T-helper 1 cell (primary cell): Measurements from ENCODE around the gene KCNS3.

Source experiments
- DNase-seq, 5 donors: peaks; one replicate each; pipeline ENCODE4 v3.0.0-alpha.2; 2012 to 2020

The KCNS3 gene

GRCh38 chr2:17879137-17879912 is 858 bp downstream of the KCNS3 start:
- no peak for DNase-seq

DNA sequence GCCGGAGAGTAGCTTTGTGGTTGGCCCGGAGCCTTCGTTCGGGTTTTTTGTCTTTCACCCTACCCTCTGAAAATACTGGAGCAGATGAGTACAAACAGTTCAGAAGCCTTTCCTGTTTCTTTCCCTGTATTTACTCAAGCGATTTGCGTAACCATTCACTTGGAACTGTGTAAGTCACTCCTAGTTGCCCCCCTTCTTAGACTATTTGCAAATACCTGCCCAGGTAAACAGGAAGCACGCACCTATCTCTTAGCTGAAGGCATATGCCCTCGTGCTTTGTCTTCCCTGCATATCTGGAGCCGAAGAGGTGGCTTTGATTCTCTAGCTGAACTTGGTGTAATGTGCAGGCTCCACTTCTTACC is 1.4 kb downstream of the KCNS3 start:
- DNase-seq, result no peak

GRCh38 chr2:17892770-17893534 is 14.5 kb downstream of the KCNS3 start:
- no peak for DNase-seq

- DNase-seq, result no peak
Measured at GRCh38 chr2:17894005-17894404, 15.5 kb downstream of the KCNS3 start.

- no peak for DNase-seq
Measured at GRCh38 chr2:17894556-17894955, 16.1 kb downstream of the KCNS3 start.

- no peak for DNase-seq
Measured at GRCh38 chr2:17899871-17900270, 21.4 kb downstream of the KCNS3 start.

GRCh38 chr2:17901246-17901645 is 22.8 kb downstream of the KCNS3 start:
- DNase-seq, result no peak

GRCh38 chr2:17910980-17911379 is 32.5 kb downstream of the KCNS3 start:
- DNase-seq, result no peak

DNA sequence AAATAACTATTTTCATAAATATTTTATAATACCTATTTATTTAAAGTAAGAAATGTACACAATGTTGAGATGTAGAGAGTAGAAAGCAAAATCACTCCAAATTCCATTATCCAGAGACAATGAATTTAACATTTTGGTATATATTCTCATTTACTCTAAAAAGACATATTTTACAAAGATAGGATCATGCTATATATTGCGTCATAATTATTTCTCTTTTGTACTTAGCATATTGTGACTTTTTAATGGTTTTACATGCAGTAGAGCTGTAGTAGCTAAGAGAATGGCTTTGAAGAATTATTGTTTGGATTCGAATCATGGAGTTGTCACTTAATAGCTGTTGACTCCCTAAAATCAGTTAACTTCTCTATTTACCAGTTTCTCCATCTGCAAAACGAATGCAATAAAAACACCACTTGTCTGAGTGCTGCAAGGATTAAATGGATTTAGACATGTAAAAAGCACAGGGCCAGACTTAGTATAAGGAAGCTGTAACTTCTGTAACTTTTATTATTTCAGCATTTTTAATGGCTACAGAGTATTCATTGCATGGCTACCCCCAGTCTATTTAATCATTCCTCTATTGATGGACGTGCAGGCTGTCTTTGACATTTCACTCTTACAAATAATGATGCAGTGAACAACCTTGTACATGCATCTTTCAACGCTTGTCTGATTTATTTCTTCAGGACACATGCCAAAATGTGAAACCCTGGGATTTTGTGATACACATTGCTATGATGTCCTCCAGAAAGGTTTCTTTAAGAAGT is 33.2 kb downstream of the KCNS3 start:
- DNase-seq, result no peak

GRCh38 chr2:17912266-17912691 is 33.8 kb downstream of the KCNS3 start:
- no peak for DNase-seq

DNA sequence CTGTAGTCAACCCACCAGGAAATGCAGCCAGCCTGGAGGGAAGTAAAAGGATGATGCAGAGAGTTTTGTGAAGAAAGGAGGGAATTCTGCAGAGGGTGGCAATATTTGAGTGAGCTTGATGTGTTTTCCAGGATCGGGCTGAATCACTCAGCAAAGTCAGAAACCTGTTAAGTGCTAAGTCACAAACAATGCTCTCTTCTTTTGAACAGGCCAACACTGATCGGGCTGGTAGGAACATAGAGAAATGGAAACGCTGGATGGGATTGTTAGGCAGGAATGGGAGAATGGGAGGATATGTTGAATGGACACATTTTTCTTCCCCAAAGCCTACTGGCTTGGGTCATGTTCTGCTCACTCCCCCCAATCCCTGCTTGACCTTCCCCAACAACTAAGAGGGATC is 36.6 kb downstream of the KCNS3 start:
- DNase-seq, result no peak

DNA sequence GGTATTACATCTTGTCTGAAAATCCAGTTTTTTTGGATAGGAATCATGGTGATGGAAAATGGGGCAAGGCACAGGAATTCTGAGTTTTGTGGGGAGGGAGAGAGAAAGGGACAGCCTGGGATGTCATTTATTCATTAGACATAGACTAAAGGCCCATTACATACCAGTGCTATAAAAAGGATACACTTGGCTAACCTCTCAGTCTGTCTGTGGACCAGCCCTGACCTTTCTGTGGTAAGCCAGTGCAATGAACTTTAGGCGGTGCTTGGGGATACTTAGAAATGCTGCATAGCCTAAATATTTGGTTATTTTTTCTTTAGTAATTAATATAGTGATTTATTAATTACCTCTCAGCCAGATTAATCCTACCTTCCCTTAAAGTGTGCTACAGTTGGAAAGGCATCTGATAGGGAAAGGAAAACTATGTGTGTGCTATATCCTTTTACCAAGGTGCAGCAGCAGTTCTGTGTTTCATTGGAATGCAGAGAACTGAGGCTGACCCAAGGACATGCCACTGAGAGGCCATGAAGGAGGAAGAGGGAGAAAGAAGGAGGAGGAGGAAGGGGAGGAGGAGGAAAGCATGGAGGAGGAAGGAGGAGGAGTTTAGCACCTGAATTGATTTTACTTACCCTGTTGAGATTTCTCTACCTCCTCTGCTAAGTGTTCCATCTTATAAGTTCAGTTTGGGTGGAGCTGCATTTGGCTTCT is 37.5 kb downstream of the KCNS3 start:
- DNase-seq, result no peak

DNA sequence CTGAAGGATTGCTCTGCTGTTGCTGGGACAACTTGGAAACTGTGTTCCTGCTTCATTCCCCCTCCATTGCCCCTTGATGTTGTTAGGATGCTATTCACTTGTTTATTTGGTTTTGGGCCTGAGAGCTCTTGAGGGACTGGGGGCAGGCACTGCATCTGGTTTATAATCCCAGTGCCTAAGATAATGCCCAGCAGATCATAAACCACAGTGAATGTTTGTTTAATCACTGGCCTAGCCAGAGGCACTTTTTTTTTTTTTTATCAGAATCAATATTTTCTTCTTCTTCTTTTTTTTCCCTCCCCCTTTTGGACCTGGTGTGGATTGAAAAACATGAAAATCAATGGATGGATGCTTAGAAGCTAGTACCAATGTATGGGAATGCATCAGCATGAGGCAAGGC is 38.1 kb downstream of the KCNS3 start:
- DNase-seq, result no peak

GRCh38 chr2:17918789-17919188 is 40.3 kb downstream of the KCNS3 start:
- no peak for DNase-seq

DNA sequence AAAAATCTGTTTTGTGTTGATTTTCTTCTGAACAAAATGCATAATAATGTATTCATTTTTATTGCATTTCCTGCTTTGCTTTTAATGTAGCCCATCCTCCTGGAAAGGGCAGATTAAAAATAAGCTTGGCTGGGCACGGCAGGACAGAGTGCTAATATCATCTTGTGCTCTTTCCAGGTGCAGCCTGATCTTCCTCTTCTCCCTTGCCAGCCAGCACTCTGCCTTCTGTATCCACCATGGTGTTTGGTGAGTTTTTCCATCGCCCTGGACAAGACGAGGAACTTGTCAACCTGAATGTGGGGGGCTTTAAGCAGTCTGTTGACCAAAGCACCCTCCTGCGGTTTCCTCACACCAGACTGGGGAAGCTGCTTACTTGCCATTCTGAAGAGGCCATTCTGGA is 52.3 kb downstream of the KCNS3 start:
- no peak for DNase-seq

DNA sequence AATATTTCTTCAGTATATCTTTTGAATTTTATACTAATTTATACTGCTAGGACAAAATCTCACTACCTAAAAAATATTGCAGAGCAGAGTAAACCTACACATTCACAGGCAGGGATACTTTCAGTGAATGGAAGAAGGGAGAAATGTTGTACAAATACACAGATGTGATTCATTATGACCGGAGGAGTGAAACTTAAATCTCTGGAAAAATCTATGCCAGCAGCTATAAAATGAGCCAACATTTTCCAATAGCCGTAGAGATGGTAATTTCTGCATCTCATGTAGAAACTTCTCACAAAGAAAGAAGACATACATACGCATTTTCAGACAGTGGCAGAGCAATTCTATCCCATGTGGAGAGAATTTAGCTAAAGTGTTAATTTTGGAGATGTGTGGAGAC is 54.8 kb downstream of the KCNS3 start:
- no peak for DNase-seq

- no peak for DNase-seq
Measured at GRCh38 chr2:17934721-17935120, 56.3 kb downstream of the KCNS3 start.

GRCh38 chr2:17935242-17935885 is 56.9 kb downstream of the KCNS3 start:
- DNase-seq, result no peak

GRCh38 chr2:17936599-17936998 is 58.1 kb downstream of the KCNS3 start:
- DNase-seq, result no peak

DNA sequence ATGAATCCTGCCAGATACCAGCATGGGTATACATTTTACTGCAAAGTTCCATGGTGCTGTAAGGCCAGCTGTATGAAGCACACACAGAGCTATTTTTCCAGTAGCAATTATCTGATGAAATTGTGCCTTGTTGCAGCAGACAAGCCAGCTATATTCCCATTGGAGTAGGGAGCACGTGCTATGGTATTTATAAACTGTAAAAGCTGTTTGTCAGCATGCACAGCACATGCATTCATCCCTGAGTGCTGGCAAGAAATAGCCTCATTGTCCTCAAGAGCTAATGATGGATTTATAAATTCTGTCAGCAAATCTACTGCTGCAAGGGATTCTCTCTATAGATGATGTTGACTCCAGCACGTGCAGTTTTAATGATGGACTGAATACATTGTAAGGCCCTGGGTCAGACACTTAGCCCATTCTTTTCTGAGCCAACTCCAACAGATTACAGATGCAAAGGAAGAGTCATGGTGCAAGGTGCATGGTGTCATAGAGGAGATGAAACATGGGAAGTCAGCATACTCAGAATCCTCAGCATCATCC is 61.7 kb downstream of the KCNS3 start:
- DNase-seq, result no peak

- no peak for DNase-seq
Measured at GRCh38 chr2:17943444-17943843, 65.0 kb downstream of the KCNS3 start.

DNA sequence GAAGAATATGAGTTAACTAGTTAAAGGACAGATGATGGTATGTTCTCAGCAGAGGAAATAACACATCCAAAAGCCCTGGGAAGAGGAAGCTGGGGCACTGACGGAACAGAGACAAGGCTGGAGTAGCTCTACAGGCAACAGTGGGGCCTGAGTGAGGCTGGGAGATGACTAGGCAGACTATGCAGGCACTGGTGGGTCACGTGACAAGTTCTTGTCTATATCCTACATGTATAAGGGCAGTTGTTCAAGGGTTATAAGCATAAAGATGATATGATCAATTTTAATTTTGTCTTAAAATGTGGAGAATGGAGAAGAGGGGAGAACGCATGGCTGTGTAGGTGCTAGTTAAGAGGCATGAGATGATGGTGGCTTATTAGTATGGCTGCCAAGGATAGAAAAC is 68.6 kb downstream of the KCNS3 start:
- DNase-seq, result no peak
